HG02571 (cell line): ENCODE measurements around the gene MICOS13.

Experiments
- ATAC-seq: cut with Tn5 transposase; IDR thresholded peaks from one replicate; pipeline ENCODE4 v1.9.1; 2021; ENCODE audit warnings: mild to moderate bottlenecking, moderate library complexity; ENCODE audit not compliant: unreplicated experiment

MICOS13 gene

GRCh38 chr19:5700455-5701092 is 20.3 kb upstream of the MICOS13 start:
- ATAC-seq = no peak

GRCh38 chr19:5698635-5699422 is 18.5 kb upstream of the MICOS13 start:
- ATAC-seq = no peak

GRCh38 chr19:5697890-5698634 is 17.7 kb upstream of the MICOS13 start:
- ATAC-seq = no peak

GRCh38 chr19:5697022-5697889 is 16.9 kb upstream of the MICOS13 start:
- ATAC-seq = no peak

- no peak for ATAC-seq
Measured at GRCh38 chr19:5696196-5697021, 16.1 kb upstream of the MICOS13 start.

GRCh38 chr19:5695649-5696195 is 15.4 kb upstream of the MICOS13 start:
- ATAC-seq = no peak

GRCh38 chr19:5694956-5695648 is 14.8 kb upstream of the MICOS13 start:
- ATAC-seq = no peak

GRCh38 chr19:5694167-5694955 is 14.0 kb upstream of the MICOS13 start:
- no peak for ATAC-seq

- ATAC-seq = no peak
Measured at GRCh38 chr19:5693195-5694166, 13.2 kb upstream of the MICOS13 start.

GRCh38 chr19:5692723-5693194 is 12.4 kb upstream of the MICOS13 start:
- ATAC-seq = no peak

GRCh38 chr19:5691822-5692722 is 11.8 kb upstream of the MICOS13 start:
- ATAC-seq = no peak

GRCh38 chr19:5690955-5691821 is 10.9 kb upstream of the MICOS13 start:
- ATAC-seq = no peak

GRCh38 chr19:5690125-5690954 is 10.0 kb upstream of the MICOS13 start, which contains the start of gene RPL36:
RPL36 (plus strand) TSS chr19:5690295; CDS start chr19:5690508, 213 bp downstream.
- ATAC-seq = peak; percentile 39
